ENCODE results near the gene MEGF10.

- TF ChIP-seq POLR2AphosphoS5 (IDR thresholded peaks at IDR 0.05), result no peak
- no peak for TF ChIP-seq CTCF (IDR thresholded peaks at IDR 0.05)
Observed at GRCh38 chr5:127256886-127257597, 33.6 kb upstream of the MEGF10 start.

Data from gastroesophageal sphincter (tissue), 3 donors.